ENCODE data around the gene CADPS. TPM values are rescaled to one million over a fixed set of nuclear protein-coding genes. Genes with fewer than 3 reads are reported as not detected.

CADPS gene
- total and polyA plus RNA-seq, 2 of the 4 experiments (the other 2 are of a cell fraction): not detected

GRCh38 chr3:62655056-62655690 lies 220.0 kb downstream of the CADPS start:
- Histone ChIP-seq H3K23ac (ENCODE audit: low read depth, low read length) (no peak overlapping the region), H4K5ac (ENCODE audit: low read depth, low read length) (no peak overlapping the region), H3K27ac (ENCODE audit: insufficient read depth, low read length) (no peak overlapping the region), H2BK20ac (ENCODE audit: low read depth, low read length) (no peak overlapping the region), H3K14ac (replicated peaks; ENCODE audit: low read depth, low read length) (no peak overlapping the region), H2BK5ac (ENCODE audit: low read depth, low read length, poor library complexity, severe bottlenecking) (no peak overlapping the region), H4K8ac (ENCODE audit: low read depth in 2 of 2, low read length in 2 of 2) (no peak overlapping the region), H2AFZ (replicated peaks; ENCODE audit: low read length, poor library complexity) (no peak overlapping the region), H3K4me3 (ENCODE audit: insufficient read depth, low read depth, low read length) (no peak overlapping the region), H3K9ac (ENCODE audit: low read depth, low read length) (no peak overlapping the region), H3K27me3 (ENCODE audit: control insufficient read depth, insufficient read depth, low read length) (no peaks in the 10 kb centered on the region; the same call in 1 of the 2 replicates), H3K9me3 (ENCODE audit: control insufficient read depth, insufficient read depth, low read length) (no peaks in the 10 kb centered on the region), H3K9me1 (ENCODE audit: insufficient read depth, low read length) (no peaks in the 10 kb centered on the region), H3K36me3 (ENCODE audit: control insufficient read depth, insufficient read depth, low read length) (no peaks in the 10 kb centered on the region), H4K20me1 (ENCODE audit: insufficient read depth, low read length) (no peaks in the 10 kb centered on the region), H3K56ac (ENCODE audit: extremely low read depth, insufficient read depth, low read length) (no peak overlapping the region), H3K18ac (ENCODE audit: low read depth, low read length) (no peak overlapping the region), H3K79me1 (ENCODE audit: low read depth in 1 of 2, low read length in 2 of 2) (no peaks in the 10 kb centered on the region), H2BK15ac (ENCODE audit: low read depth, low read length) (no peak overlapping the region), H2BK120ac (ENCODE audit: low read depth, low read length) (no peak overlapping the region), H3K4me2 (ENCODE audit: low read depth, low read length) (no peak overlapping the region), H2AK5ac (ENCODE audit: low read depth, low read length) (no peak overlapping the region), H4K91ac (ENCODE audit: insufficient read depth, low read depth, low read length) (no peak overlapping the region), H3K4me1 (ENCODE audit: control insufficient read depth, insufficient read depth, low read length) (no peaks in the 10 kb centered on the region), H2AK9ac (replicated peaks; ENCODE audit: low read depth, low read length, poor library complexity) (no peak overlapping the region), H3K4ac (ENCODE audit: low read depth, low read length) (no peak overlapping the region)
- in situ Hi-C loops (cut with MboI; ENCODE audit: low sequenced_read_pairs): no loop called here
- no peak for TF ChIP-seq CEBPB (IDR thresholded peaks at IDR 0.05; ENCODE audit: low read depth, low read length)
- no peak for TF ChIP-seq MAFK (IDR thresholded peaks at IDR 0.05; ENCODE audit: low read depth, low read length)
- TF ChIP-seq BHLHE40 (IDR thresholded peaks at IDR 0.05; ENCODE audit: low read depth, low read length): no peak
- TF ChIP-seq RFX5 (IDR thresholded peaks at IDR 0.05; ENCODE audit: low read depth, low read length): no peak
- TF ChIP-seq POLR2A (IDR thresholded peaks at IDR 0.05; ENCODE audit: low read depth, low read length): no peak
- TF ChIP-seq MXI1 (IDR thresholded peaks at IDR 0.05; ENCODE audit: borderline replicate concordance, low read depth, low read length): no peak
- TF ChIP-seq MAZ (IDR thresholded peaks at IDR 0.05; ENCODE audit: borderline replicate concordance, low read depth, low read length): no peak
- no peak for TF ChIP-seq SMC3 (IDR thresholded peaks at IDR 0.05; ENCODE audit: low read depth, low read length)
- no peak for TF ChIP-seq FOS (IDR thresholded peaks at IDR 0.05; ENCODE audit: low read depth, low read length)
- no peak for TF ChIP-seq NFE2L2 (IDR thresholded peaks at IDR 0.05; ENCODE audit: low read depth, low read length)
- no peak for TF ChIP-seq ELK1 (IDR thresholded peaks at IDR 0.05; ENCODE audit: borderline replicate concordance, low read depth, low read length)
- TF ChIP-seq CHD1 (IDR thresholded peaks at IDR 0.05; ENCODE audit: low read depth, low read length): no peak
- BruUV-seq (replicated peaks): no TSS peak
- DNase-seq (no peak), ATAC-seq (ENCODE audit: low read depth) (no peak)
- dilution Hi-C loops (cut with HindIII; ENCODE audit: low sequenced_read_pairs, unreplicated experiment): no loop called here
- CTCF ChIA-PET: no interaction called here
- intact Hi-C loops (cut with micrococcal nuclease): no loop called here
- whole genome bisulfite sequencing, 2 experiments (ENCODE audit: extremely low coverage in 2 of 2, insufficient read length in 1 of 2): no CpG with 5 or more reads among the region's 2 CpGs
- POLR2A ChIA-PET (ENCODE audit: unreplicated experiment): no interaction called here
